Hepatocyte (in vitro differentiated cells): ENCODE data around the gene ISCU. TPM values are rescaled to one million over a fixed set of nuclear protein-coding genes. Genes with fewer than 3 reads are reported as not detected.

ENCODE experiments used
- DNase-seq: peaks from one replicate; pipeline ENCODE4 v3.0.0-alpha.2; 2016; ENCODE audit warnings: low spot score
- H2AFZ ChIP-seq: fragments of 200-600 bp; sonication (generic); 2 replicates; pipeline ENCODE4 v1.6.0; 2016; ENCODE audit warnings: antibody characterized with exemption, mild to moderate bottlenecking
- H3K27ac ChIP-seq: fragments of 200-600 bp; sonication (generic); 2 replicates; pipeline ENCODE4 v1.5.1; 2016; ENCODE audit warnings: mild to moderate bottlenecking
- H3K27me3 ChIP-seq: fragments of 200-600 bp; sonication (generic); 2 replicates; pipeline ENCODE4 v1.6.1; 2016
- H3K36me3 ChIP-seq: fragments of 200-600 bp; sonication (generic); replicated peaks from 2 replicates; pipeline ENCODE4 v1.5.1; 2016; ENCODE audit warnings: low read depth; ENCODE audit not compliant: insufficient read depth
- H3K4me1 ChIP-seq: fragments of 200-600 bp; sonication (generic); 2 replicates; pipeline ENCODE4 v1.5.1; 2016; ENCODE audit warnings: mild to moderate bottlenecking, moderate library complexity; ENCODE audit not compliant: insufficient read depth
- H3K4me2 ChIP-seq: fragments of 200-600 bp; sonication (generic); 2 replicates; pipeline ENCODE4 v1.6.0; 2016
- H3K4me3 ChIP-seq: fragments of 200-600 bp; sonication (generic); 2 replicates; pipeline ENCODE4 v1.5.1; 2016; ENCODE audit warnings: mild to moderate bottlenecking
- H3K79me2 ChIP-seq: fragments of 200-600 bp; sonication (generic); 2 replicates; pipeline ENCODE4 v1.6.0; 2017; ENCODE audit warnings: mild to moderate bottlenecking
- H3K9me2 ChIP-seq: fragments of 200-600 bp; sonication (generic); replicated peaks from 2 replicates; pipeline ENCODE4 v1.6.0; 2017; ENCODE audit warnings: mild to moderate bottlenecking; ENCODE audit not compliant: insufficient read depth
- H3K9me3 ChIP-seq: fragments of 200-600 bp; sonication (generic); 2 replicates; pipeline ENCODE4 v1.5.1; 2016; ENCODE audit warnings: low read depth, mild to moderate bottlenecking
- H4K20me1 ChIP-seq: fragments of 200-600 bp; sonication (generic); 2 replicates; pipeline ENCODE4 v1.6.0; 2016; ENCODE audit warnings: mild to moderate bottlenecking; ENCODE audit not compliant: insufficient read depth, poor library complexity, severe bottlenecking
- EZH2 ChIP-seq: fragments of 200-600 bp; sonication (generic); IDR thresholded peaks from 2 replicates; pipeline ENCODE4 v1.6.1; 2016; ENCODE audit warnings: antibody characterized with exemption, mild to moderate bottlenecking, borderline replicate concordance
- EZH2phosphoT487 ChIP-seq: fragments of 200-600 bp; sonication (generic); IDR thresholded peaks from one replicate; pipeline ENCODE4 v1.6.1; 2018; ENCODE audit warnings: antibody characterized with exemption, mild to moderate bottlenecking, low read depth, moderate library complexity; ENCODE audit not compliant: unreplicated experiment, severe bottlenecking
- WGBS: methylation state at CpG from one replicate; pipeline ENCODE4 v1.1.6; 2016; ENCODE audit warnings: low lambda C conversion rate; ENCODE audit errors: missing lambda C conversion rate; 5-methylcytosine and 5-hydroxymethylcytosine counted together
- polyA plus RNA-seq: library from polyadenylated mRNA; unstranded; fragments of >200 nt; fragmentation: Nextera tagmentation; extraction: Ambion mirVana; gene quantifications from 2 replicates; pipeline ENCODE4 v1.2.1, GENCODE V29; 2016
- total RNA-seq: library from RNA; depleted of rRNA; stranded (reverse); fragments of >200 nt; gene quantifications from 2 replicates; pipeline ENCODE4 v1.2.3, GENCODE V29; 2014
- TF ChIP-seq, protein P1 (sequence below): fragments of 200-600 bp; sonication (generic); IDR thresholded peaks from 2 replicates; pipeline ENCODE4 v1.5.1; 2016; ENCODE audit warnings: antibody characterized with exemption, mild to moderate bottlenecking; ENCODE audit not compliant: poor library complexity

The ISCU gene
- total and polyA plus RNA-seq, 2 experiments from 2014 or later: 116 to 149 TPM

DNA sequence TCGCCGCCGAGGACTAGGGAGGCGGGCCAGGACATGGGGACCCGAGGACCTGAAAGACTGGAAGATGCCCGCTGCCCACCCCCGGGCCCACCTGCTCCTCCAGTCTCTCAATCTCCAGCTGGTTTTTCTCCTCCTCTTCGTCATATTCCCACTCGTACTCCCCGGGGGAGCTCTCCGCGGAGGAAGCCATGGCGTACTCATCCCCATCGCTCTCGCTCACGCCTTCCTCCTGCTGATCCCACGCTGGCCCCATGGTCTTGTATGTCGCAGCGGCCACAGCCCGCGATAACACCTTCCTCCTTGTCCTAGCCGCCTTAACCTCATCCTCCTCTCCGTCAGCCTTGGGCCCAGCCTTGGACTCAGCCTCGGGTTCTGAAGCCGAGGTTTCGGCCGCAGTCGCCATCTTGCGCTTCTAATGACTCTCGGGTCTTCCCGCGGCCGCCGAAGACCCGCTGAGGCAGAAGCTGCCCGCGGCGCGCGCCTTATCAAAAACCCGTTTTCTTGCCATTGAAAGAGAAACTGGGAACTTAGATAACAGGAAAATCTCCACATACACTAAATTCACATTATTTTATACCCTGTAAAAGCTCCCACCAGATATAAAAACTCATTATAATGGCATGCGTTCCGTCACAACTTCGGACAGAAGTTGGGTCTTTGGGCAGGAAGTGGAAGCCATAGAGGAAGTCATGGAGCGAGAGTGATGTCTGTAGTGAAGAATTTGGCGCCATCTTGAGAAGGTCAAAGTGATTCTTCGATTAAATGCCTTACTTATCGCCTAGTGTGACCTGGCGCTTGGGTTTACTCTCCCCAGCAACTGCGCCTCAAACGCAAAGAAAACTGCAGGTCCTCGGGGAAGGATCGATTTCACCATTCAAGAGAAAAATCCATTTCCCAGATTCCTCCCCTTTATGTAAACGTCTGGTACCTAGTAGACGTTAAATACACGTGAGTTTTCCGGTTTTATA, 1.4 kb upstream of the ISCU start, which contains the start of gene SART3:
Gene SART3, minus strand, starts transcription at position 422 of the 968 bp plus-strand sequence. Its CDS starts 19 bp downstream, at position 403.
- Histone ChIP-seq H3K27me3 (no peaks in the 10 kb centered on the region), H3K79me2 (peaks cover 71% of the 10 kb centered on the region), H3K4me3 (peak within 1 kb of the TSS; percentile 51), H3K27ac (peak within 1 kb of the TSS; percentile 81), H3K9me3 (no peaks in the 10 kb centered on the region), H3K4me1 (peaks cover 11% of the 10 kb centered on the region), H2AFZ (peak within 1 kb of the TSS; percentile 67), H3K9me2 (no peaks in the 10 kb centered on the region), H3K36me3 (no peaks in the 10 kb centered on the region), H3K4me2 (peak within 1 kb of the TSS; percentile 93), H4K20me1 (peaks cover 24% of the 10 kb centered on the region)
- under 1% methylated on average over 57 of the region's 57 CpGs for WGBS
- peak; percentile 90 for DNase-seq
- TF ChIP-seq EZH2 (no peak), EZH2phosphoT487 (no peak)
- TF ChIP-seq, protein P1, sequence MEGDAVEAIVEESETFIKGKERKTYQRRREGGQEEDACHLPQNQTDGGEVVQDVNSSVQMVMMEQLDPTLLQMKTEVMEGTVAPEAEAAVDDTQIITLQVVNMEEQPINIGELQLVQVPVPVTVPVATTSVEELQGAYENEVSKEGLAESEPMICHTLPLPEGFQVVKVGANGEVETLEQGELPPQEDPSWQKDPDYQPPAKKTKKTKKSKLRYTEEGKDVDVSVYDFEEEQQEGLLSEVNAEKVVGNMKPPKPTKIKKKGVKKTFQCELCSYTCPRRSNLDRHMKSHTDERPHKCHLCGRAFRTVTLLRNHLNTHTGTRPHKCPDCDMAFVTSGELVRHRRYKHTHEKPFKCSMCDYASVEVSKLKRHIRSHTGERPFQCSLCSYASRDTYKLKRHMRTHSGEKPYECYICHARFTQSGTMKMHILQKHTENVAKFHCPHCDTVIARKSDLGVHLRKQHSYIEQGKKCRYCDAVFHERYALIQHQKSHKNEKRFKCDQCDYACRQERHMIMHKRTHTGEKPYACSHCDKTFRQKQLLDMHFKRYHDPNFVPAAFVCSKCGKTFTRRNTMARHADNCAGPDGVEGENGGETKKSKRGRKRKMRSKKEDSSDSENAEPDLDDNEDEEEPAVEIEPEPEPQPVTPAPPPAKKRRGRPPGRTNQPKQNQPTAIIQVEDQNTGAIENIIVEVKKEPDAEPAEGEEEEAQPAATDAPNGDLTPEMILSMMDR: no peak

DNA sequence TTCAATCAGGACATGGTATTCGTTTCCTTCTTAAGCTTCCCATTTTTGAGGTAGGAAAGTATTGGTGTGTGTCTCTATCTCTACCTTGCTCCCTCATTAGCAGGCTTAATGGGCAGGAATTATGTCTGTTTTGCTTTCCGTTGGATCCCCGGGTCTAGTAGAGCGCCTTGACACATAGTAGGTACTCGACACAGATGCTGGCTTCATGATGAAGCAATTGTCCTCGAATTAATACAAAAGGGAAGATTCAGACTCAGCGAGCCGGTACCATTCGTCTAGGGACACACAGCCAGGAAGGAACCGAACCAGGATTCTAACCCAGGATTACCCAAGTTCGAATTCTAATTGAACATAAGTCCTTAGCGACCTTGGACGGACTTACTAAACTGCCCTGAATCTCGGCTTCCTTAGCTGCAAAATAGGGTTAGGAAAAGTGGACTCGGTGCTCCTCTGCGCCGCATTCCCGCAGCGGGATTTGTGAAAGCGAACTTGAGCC, 496 bp upstream of the ISCU start:
- peak overlapping the region; percentile 81 for H3K27ac ChIP-seq
- no peak for DNase-seq
- H3K27me3 ChIP-seq: no peaks in the 10 kb centered on the region
- peaks cover 62% of the 10 kb centered on the region for H3K79me2 ChIP-seq
- H3K9me3 ChIP-seq: no peaks in the 10 kb centered on the region
- H3K4me3 ChIP-seq: peak overlapping the region; percentile 51
- H3K36me3 ChIP-seq: no peaks in the 10 kb centered on the region
- peak overlapping the region; percentile 93 for H3K4me2 ChIP-seq
- 3% methylated on average over 20 of the region's 20 CpGs for WGBS
- H3K9me2 ChIP-seq: no peaks in the 10 kb centered on the region
- TF ChIP-seq, protein P1: no peak
- TF ChIP-seq EZH2 (no peak), EZH2phosphoT487 (no peak)
- peaks cover 11% of the 10 kb centered on the region for H3K4me1 ChIP-seq
- peak overlapping the region; percentile 67 for H2AFZ ChIP-seq
- peaks cover 15% of the 10 kb centered on the region for H4K20me1 ChIP-seq

DNA sequence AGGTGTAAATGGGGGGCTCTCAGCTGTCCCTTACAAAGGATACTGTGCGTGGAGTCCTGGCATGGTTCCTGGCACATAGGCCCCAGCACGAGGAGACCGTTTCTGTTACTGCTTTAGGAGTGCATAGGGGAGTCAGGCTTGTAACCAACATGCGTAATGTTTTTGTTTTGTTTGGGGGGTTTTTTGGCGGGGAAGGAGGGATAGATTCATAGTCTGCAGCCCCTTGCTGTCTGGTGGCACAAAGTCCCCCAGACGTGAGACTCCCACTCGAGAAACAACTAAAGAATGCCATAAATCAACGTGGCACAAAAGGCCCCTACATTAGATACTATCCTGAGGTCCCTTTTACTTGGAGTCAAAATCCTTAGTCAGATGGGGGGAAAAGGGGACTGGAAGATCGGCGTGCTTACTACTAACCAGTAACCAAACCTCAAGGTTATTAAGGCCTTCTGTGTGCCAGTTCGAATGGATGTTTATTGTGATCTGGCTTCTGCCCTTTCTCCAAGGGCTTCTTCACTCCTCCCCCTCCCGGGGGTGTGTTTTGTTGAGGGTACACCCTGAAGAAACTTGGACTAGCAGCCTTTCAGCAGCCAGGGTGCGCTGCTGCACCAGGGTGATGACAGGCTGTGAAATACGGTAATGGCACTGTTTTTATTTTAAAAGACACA, 874 bp downstream of the ISCU start:
- TF ChIP-seq, protein P1: peak; percentile 91
- TF ChIP-seq EZH2: no peak
- peak overlapping the region; percentile 91 for H3K4me3 ChIP-seq
- no peaks in the 10 kb centered on the region for H3K9me3 ChIP-seq
- no peaks in the 10 kb centered on the region for H3K36me3 ChIP-seq
- no peaks in the 10 kb centered on the region for H3K27me3 ChIP-seq
- H3K4me1 ChIP-seq: peaks cover 11% of the 10 kb centered on the region
- H2AFZ ChIP-seq: peak overlapping the region; percentile 61
- H3K9me2 ChIP-seq: no peaks in the 10 kb centered on the region
- peak overlapping the region; percentile 88 for H3K27ac ChIP-seq
- H3K4me2 ChIP-seq: peak overlapping the region; percentile 89
- peaks cover 8% of the 10 kb centered on the region for H4K20me1 ChIP-seq
- WGBS: 8% methylated on average over 14 of the region's 14 CpGs
- DNase-seq: peak; percentile 92
- H3K79me2 ChIP-seq: peaks cover 48% of the 10 kb centered on the region
